Parathyroid adenoma (tissue), 2 donors: ENCODE data around the gene LINGO1.

Experiments used
- H2AFZ ChIP-seq: fragments of 300-600 bp; sonication (generic); one replicate; pipeline ENCODE4 v1.7.0; 2017; ENCODE audit warnings: antibody characterized with exemption, mild to moderate bottlenecking
- H3K27ac ChIP-seq: fragments of 300-600 bp; sonication (generic); one replicate; pipeline ENCODE4 v1.7.0; 2017
- H3K27me3 ChIP-seq: fragments of 300-600 bp; sonication (generic); one replicate; pipeline ENCODE4 v1.7.0; 2017; ENCODE audit warnings: low read length; ENCODE audit not compliant: control insufficient read depth, insufficient read depth
- H3K36me3 ChIP-seq: fragments of 300-600 bp; sonication (generic); one replicate; pipeline ENCODE4 v1.7.0; 2017; ENCODE audit warnings: low read length; ENCODE audit not compliant: control insufficient read depth, insufficient read depth
- H3K4me1 ChIP-seq: fragments of 300-600 bp; sonication (generic); one replicate; pipeline ENCODE4 v1.7.0; 2017; ENCODE audit warnings: control low read depth
- H3K4me2 ChIP-seq: fragments of 300-600 bp; sonication (generic); one replicate; pipeline ENCODE4 v1.7.0; 2017; ENCODE audit warnings: low read length
- H3K4me3 ChIP-seq: fragments of 300-600 bp; sonication (generic); one replicate; pipeline ENCODE4 v1.7.0; 2017; ENCODE audit warnings: low read depth, low read length
- H3K79me2 ChIP-seq: fragments of 300-600 bp; sonication (generic); one replicate; pipeline ENCODE4 v1.7.0; 2017; ENCODE audit warnings: control low read depth
- H3K9ac ChIP-seq: fragments of 300-600 bp; sonication (generic); one replicate; pipeline ENCODE4 v1.7.0; 2017; ENCODE audit warnings: mild to moderate bottlenecking
- H3K9me3 ChIP-seq: fragments of 300-600 bp; sonication (generic); one replicate; pipeline ENCODE4 v1.7.0; 2017; ENCODE audit warnings: low read length; ENCODE audit not compliant: control insufficient read depth
- TF ChIP-seq, protein P1 (sequence below): fragments of 300-600 bp; sonication (generic); IDR thresholded peaks from one replicate; pipeline ENCODE4 v1.7.0; 2017; ENCODE audit warnings: antibody characterized with exemption, mild to moderate bottlenecking
- donor health status: primary hyperparathyroidism.

Gene LINGO1

DNA sequence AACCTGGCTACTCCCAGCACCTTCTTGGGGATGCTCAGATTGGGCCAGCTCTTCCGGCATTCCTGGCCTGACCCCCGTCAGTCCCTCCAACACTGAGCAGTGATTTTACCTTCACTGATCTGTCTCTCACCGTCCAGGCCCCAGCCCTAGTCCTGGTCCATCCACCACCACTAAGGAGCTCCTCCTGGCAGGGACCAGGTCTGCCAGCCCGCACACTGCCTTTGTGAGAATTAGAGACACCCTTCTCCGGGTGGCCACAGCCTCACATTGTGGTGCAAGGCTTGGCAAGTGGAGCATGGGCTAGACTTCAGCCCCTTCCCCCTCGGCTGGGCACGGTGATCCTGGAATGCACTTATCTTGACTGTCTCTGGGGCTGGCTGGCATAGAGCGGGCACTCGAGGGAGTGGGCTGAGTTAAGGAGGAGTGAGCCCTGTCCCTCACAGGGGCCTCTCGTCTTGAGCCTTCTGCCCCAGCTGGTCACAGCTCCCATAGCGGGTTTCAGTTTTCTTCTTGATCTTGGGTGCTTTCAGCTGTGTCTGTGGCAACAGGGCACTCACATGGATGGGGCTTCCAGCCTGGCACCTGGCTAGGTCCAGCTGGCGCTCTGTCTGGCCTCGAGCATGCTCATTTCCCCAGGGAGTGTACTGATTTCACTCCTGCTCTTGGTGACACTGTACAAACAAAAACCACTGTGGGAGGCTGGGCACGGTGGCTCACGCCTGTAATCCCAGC is 53.9 kb downstream of the LINGO1 start:
- H3K4me3 ChIP-seq, result no peak overlapping the region
- no peaks in the 10 kb centered on the region for H3K27me3 ChIP-seq
- H3K27ac ChIP-seq, result no peak overlapping the region
- H3K9ac ChIP-seq, result no peak overlapping the region
- H3K4me2 ChIP-seq, result no peak overlapping the region
- H2AFZ ChIP-seq, result no peak overlapping the region
- H3K79me2 ChIP-seq, result no peaks in the 10 kb centered on the region
- no peaks in the 10 kb centered on the region for H3K4me1 ChIP-seq
- no peaks in the 10 kb centered on the region for H3K36me3 ChIP-seq
- TF ChIP-seq, protein P1, sequence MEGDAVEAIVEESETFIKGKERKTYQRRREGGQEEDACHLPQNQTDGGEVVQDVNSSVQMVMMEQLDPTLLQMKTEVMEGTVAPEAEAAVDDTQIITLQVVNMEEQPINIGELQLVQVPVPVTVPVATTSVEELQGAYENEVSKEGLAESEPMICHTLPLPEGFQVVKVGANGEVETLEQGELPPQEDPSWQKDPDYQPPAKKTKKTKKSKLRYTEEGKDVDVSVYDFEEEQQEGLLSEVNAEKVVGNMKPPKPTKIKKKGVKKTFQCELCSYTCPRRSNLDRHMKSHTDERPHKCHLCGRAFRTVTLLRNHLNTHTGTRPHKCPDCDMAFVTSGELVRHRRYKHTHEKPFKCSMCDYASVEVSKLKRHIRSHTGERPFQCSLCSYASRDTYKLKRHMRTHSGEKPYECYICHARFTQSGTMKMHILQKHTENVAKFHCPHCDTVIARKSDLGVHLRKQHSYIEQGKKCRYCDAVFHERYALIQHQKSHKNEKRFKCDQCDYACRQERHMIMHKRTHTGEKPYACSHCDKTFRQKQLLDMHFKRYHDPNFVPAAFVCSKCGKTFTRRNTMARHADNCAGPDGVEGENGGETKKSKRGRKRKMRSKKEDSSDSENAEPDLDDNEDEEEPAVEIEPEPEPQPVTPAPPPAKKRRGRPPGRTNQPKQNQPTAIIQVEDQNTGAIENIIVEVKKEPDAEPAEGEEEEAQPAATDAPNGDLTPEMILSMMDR, result no peak
- H3K9me3 ChIP-seq, result no peaks in the 10 kb centered on the region

DNA sequence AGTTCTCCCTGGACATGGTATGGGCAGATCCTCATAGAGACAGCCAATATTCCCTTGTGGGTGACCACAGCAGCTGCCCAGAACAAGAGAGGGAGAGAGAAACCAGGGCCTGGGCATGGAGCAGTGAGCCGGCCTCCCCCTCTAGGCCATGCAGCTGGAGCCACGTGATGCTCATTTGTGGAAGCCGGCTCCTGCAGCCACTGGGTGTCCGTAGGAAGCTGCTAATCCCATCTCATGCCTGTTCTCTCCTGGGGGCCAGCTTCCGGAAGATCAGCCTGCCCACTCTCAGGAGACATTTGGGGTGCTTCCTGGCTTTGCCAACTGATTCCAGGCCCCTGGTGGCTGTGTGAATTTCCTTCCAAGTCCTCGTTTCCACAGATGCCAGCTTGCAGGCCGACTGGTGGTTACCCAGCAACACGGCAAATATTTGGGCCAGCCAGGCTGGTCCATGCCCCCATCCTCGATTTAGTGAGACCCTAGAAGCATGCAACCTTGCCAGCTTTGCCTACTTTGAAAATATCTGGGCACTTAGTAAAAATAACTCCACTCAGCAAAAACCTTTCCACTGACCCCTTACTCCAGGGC is 55.3 kb downstream of the LINGO1 start:
- Histone ChIP-seq H3K36me3 (no peaks in the 10 kb centered on the region), H3K4me2 (no peak overlapping the region), H2AFZ (no peak overlapping the region), H3K4me1 (no peaks in the 10 kb centered on the region), H3K9me3 (no peaks in the 10 kb centered on the region), H3K79me2 (no peaks in the 10 kb centered on the region), H3K4me3 (no peak overlapping the region), H3K27me3 (no peaks in the 10 kb centered on the region), H3K9ac (no peak overlapping the region), H3K27ac (no peak overlapping the region)
- TF ChIP-seq, protein P1, result no peak

DNA sequence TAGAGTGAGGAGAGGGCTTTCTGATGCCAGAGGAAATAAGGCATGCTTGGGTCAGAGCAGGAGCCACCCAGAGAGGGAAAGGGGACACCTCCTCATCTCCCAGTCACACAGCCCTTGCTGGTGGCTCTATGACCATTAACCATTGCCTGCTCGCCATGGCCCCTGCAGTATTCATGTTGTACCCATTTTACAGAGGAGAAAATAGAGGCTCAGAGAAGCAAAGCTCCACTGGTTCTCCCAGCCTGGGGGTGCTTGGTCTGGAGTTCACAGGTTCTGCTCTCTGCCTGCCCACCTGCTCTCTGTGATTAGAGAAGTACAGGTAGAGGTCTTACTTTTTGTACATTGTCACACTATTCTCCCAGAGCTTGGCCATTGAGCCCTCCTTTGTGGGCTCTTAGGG is 56.2 kb downstream of the LINGO1 start:
- Histone ChIP-seq H3K4me2 (no peak overlapping the region), H3K4me1 (no peaks in the 10 kb centered on the region), H3K4me3 (no peak overlapping the region), H3K36me3 (no peaks in the 10 kb centered on the region), H3K79me2 (no peaks in the 10 kb centered on the region), H3K9me3 (no peaks in the 10 kb centered on the region), H2AFZ (no peak overlapping the region), H3K9ac (no peak overlapping the region), H3K27me3 (no peaks in the 10 kb centered on the region), H3K27ac (no peak overlapping the region)
- TF ChIP-seq, protein P1, result no peak

DNA sequence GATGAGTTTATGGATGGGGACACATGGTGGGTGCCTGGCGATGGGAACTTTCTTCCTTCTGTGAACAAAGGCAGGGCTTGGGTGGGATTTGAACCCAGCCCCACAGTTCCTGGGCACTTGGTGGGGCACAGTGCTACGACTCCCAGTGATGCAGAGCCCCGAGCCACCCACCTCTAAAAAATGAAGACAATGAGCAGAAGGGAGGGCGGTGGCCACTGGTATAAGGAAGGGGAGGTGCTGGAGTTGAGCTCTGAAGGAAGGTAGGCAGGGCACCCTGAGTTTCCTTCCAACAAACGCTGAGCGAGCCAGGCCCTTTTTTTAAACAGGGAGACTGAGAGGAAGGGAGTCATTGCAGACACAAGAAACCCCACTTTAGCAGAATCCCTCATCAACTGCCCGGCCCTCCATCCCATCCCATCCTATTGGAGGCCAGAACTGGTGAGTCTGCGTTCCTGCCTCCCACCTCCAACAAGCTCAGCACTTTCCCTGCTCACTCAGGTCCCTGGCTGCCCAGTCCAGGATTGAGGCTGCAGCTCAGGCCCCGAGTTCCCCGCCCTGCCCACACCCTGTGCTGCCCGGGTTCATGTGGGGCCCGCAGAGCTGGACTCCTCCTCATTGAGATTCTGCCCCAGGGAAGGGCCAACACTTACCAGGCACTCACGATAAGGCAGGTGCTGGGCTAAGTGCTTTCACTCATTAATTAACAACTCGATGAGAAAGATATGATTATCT is 57.3 kb downstream of the LINGO1 start:
- Histone ChIP-seq H3K4me3 (no peak overlapping the region), H2AFZ (no peak overlapping the region), H3K4me1 (no peaks in the 10 kb centered on the region), H3K27ac (no peak overlapping the region), H3K36me3 (no peaks in the 10 kb centered on the region), H3K27me3 (no peaks in the 10 kb centered on the region), H3K79me2 (no peaks in the 10 kb centered on the region), H3K9ac (no peak overlapping the region), H3K4me2 (no peak overlapping the region), H3K9me3 (no peaks in the 10 kb centered on the region)
- TF ChIP-seq, protein P1, result no peak
